Neural cell (in vitro differentiated cells): ENCODE measurements around the gene NFKBIZ. TPM values are rescaled to one million over a fixed set of nuclear protein-coding genes. Genes with fewer than 3 reads are reported as not detected.

Experiments used
- H2AFZ ChIP-seq: fragments of 200-600, 300-800 bp; sonication (generic), shearing (Covaris generic); 2 replicates; pipeline ENCODE4 v1.6.0; 2014; ENCODE audit warnings: low read depth, mild to moderate bottlenecking, antibody characterized with exemption, low read length, moderate library complexity
- H3F3A ChIP-seq: fragments of 200-600 bp; shearing (Covaris generic); 2 replicates; pipeline ENCODE4 v1.6.1; 2016; ENCODE audit warnings: mild to moderate bottlenecking, moderate library complexity, mixed read lengths, antibody characterized with exemption, low read length; ENCODE audit not compliant: insufficient read depth, poor library complexity, severe bottlenecking
- H3K27ac ChIP-seq: fragments of 200-600, 300-800 bp; sonication (generic), shearing (Covaris generic); 2 replicates; pipeline ENCODE4 v1.5.1; 2014; ENCODE audit warnings: mild to moderate bottlenecking, low read length, moderate library complexity
- H3K27me3 ChIP-seq: fragments of 300-800, 200-600 bp; sonication (generic), shearing (Covaris generic); 2 replicates; pipeline ENCODE4 v1.6.0; 2014; ENCODE audit warnings: mild to moderate bottlenecking, low read depth, low read length, moderate library complexity; ENCODE audit not compliant: insufficient read depth
- H3K36me3 ChIP-seq: fragments of 300-800, 200-600 bp; sonication (generic), shearing (Covaris generic); 2 replicates; pipeline ENCODE4 v1.5.1; 2014; ENCODE audit warnings: mild to moderate bottlenecking, antibody characterized with exemption, low read length, moderate library complexity; ENCODE audit not compliant: insufficient read depth
- H3K4me2 ChIP-seq: fragments of 300-800, 200-600 bp; sonication (generic), shearing (Covaris generic); 2 replicates; pipeline ENCODE4 v1.6.0; 2014; ENCODE audit warnings: mild to moderate bottlenecking, low read length
- H3K4me3 ChIP-seq: fragments of 300-800, 200-600 bp; sonication (generic), shearing (Covaris generic); 2 replicates; pipeline ENCODE4 v1.5.1; 2014; ENCODE audit warnings: mild to moderate bottlenecking, low read length, moderate library complexity
- H3K79me2 ChIP-seq: fragments of 200-600 bp; shearing (Covaris generic); replicated peaks from 2 replicates; pipeline ENCODE4 v1.6.0; 2014; ENCODE audit warnings: mild to moderate bottlenecking, low read length, moderate library complexity; ENCODE audit not compliant: insufficient read depth
- H3K9ac ChIP-seq: fragments of 300-800, 200-600 bp; sonication (generic), shearing (Covaris generic); 2 replicates; pipeline ENCODE4 v1.6.1; 2016; ENCODE audit warnings: mild to moderate bottlenecking, low read length, mixed read lengths
- H3K9me2 ChIP-seq: fragments of 200-600 bp; shearing (Covaris generic); 2 replicates; pipeline ENCODE4 v1.6.1; 2016; ENCODE audit warnings: mild to moderate bottlenecking, low read length, mixed read lengths; ENCODE audit not compliant: insufficient read depth
- H3K9me3 ChIP-seq: fragments of 200-600, 300-800 bp; sonication (generic), shearing (Covaris generic); 2 replicates; pipeline ENCODE4 v1.6.1; 2016; ENCODE audit warnings: mild to moderate bottlenecking, mixed run types, low read length, moderate library complexity, mixed read lengths
- H4K20me1 ChIP-seq: fragments of 200-600 bp; shearing (Covaris generic); 2 replicates; pipeline ENCODE4 v1.6.1; 2016; ENCODE audit warnings: mild to moderate bottlenecking, mixed run types; ENCODE audit not compliant: insufficient read depth
- EP300 ChIP-seq: fragments of 450-650 bp; conservative IDR thresholded peaks from 2 replicates; pipeline ENCODE4 v1.6.1; 2014; ENCODE audit warnings: antibody characterized with exemption, mild to moderate bottlenecking, moderate library complexity; ENCODE audit not compliant: poor library complexity, severe bottlenecking
- EZH2 ChIP-seq: fragments of 200-600, 300-800 bp; shearing (Covaris generic), sonication (generic); IDR thresholded peaks from 2 replicates; pipeline ENCODE4 v1.6.1; 2014; ENCODE audit warnings: antibody characterized with exemption, low read length, borderline replicate concordance, mild to moderate bottlenecking; ENCODE audit not compliant: insufficient read depth, poor library complexity, severe bottlenecking
- MXI1 ChIP-seq: fragments of 450-650 bp; conservative IDR thresholded peaks from 2 replicates; pipeline ENCODE4 v1.6.1; 2014; ENCODE audit warnings: antibody characterized with exemption, mild to moderate bottlenecking; ENCODE audit not compliant: poor library complexity, severe bottlenecking
- POLR2AphosphoS5 ChIP-seq: IDR thresholded peaks from 2 replicates; pipeline ENCODE4 v1.6.1; 2012
- RAD21 ChIP-seq: fragments of 450-650 bp; conservative IDR thresholded peaks from 2 replicates; pipeline ENCODE4 v1.6.1; 2014; ENCODE audit warnings: antibody characterized with exemption, mild to moderate bottlenecking, moderate library complexity
- REST ChIP-seq: IDR thresholded peaks from 2 replicates; pipeline ENCODE4 v1.6.1; 2012; ENCODE audit warnings: borderline replicate concordance
- SMC3 ChIP-seq: fragments of 450-650 bp; conservative IDR thresholded peaks from 2 replicates; pipeline ENCODE4 v1.6.1; 2014; ENCODE audit warnings: antibody characterized with exemption, mild to moderate bottlenecking, moderate library complexity; ENCODE audit not compliant: poor library complexity
- TAF1 ChIP-seq: IDR thresholded peaks from 2 replicates; pipeline ENCODE4 v1.6.1; 2012; ENCODE audit warnings: low read depth
- polyA plus RNA-seq: library from polyadenylated mRNA; depleted of rRNA; stranded (reverse); fragments of >200 nt; gene quantifications from 2 replicates; pipeline ENCODE4 v1.2.3, GENCODE V29; 2014
- TF ChIP-seq, protein P1 (sequence below): fragments of 450-650 bp; IDR thresholded peaks from 2 replicates; pipeline ENCODE4 v1.5.1; 2014; ENCODE audit warnings: antibody characterized with exemption, mild to moderate bottlenecking, moderate library complexity; ENCODE audit not compliant: poor library complexity, severe bottlenecking

NFKBIZ gene
- polyA plus RNA-seq, 1 donor from 2014 or later, result 0.84 TPM

GRCh38 chr3:101865751-101866509, 16.6 kb downstream of the NFKBIZ start:
- H3K27ac ChIP-seq, result no peak overlapping the region
- H3K27me3 ChIP-seq, result no peaks in the 10 kb centered on the region
- H3K4me2 ChIP-seq, result no peak overlapping the region
- H4K20me1 ChIP-seq, result no peaks in the 10 kb centered on the region
- H3K9me3 ChIP-seq, result no peaks in the 10 kb centered on the region
- no peak overlapping the region for H2AFZ ChIP-seq
- no peak overlapping the region for H3K4me3 ChIP-seq
- H3K9me2 ChIP-seq, result no peaks in the 10 kb centered on the region
- TF ChIP-seq REST, result no peak
- no peak for TF ChIP-seq EZH2
- no peak for TF ChIP-seq SMC3
- TF ChIP-seq, protein P1, sequence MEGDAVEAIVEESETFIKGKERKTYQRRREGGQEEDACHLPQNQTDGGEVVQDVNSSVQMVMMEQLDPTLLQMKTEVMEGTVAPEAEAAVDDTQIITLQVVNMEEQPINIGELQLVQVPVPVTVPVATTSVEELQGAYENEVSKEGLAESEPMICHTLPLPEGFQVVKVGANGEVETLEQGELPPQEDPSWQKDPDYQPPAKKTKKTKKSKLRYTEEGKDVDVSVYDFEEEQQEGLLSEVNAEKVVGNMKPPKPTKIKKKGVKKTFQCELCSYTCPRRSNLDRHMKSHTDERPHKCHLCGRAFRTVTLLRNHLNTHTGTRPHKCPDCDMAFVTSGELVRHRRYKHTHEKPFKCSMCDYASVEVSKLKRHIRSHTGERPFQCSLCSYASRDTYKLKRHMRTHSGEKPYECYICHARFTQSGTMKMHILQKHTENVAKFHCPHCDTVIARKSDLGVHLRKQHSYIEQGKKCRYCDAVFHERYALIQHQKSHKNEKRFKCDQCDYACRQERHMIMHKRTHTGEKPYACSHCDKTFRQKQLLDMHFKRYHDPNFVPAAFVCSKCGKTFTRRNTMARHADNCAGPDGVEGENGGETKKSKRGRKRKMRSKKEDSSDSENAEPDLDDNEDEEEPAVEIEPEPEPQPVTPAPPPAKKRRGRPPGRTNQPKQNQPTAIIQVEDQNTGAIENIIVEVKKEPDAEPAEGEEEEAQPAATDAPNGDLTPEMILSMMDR, result no peak
- no peak for TF ChIP-seq MXI1
- TF ChIP-seq POLR2AphosphoS5, result no peak
- TF ChIP-seq RAD21, result no peak
- TF ChIP-seq EP300, result no peak
- no peak for TF ChIP-seq TAF1
- H3K79me2 ChIP-seq, result no peaks in the 10 kb centered on the region
- no peaks in the 10 kb centered on the region for H3F3A ChIP-seq
- no peaks in the 10 kb centered on the region for H3K36me3 ChIP-seq
- H3K9ac ChIP-seq, result no peak overlapping the region

- Histone ChIP-seq H3K27me3 (no peaks in the 10 kb centered on the region), H3K9me2 (no peaks in the 10 kb centered on the region), H3K9me3 (no peaks in the 10 kb centered on the region), H3K4me2 (no peak overlapping the region), H3K4me3 (no peak overlapping the region), H3K79me2 (no peaks in the 10 kb centered on the region), H4K20me1 (no peaks in the 10 kb centered on the region), H2AFZ (no peak overlapping the region), H3K9ac (no peak overlapping the region), H3K27ac (no peak overlapping the region), H3F3A (no peaks in the 10 kb centered on the region), H3K36me3 (no peaks in the 10 kb centered on the region)
- TF ChIP-seq POLR2AphosphoS5 (no peak), EZH2 (no peak), REST (no peak), EP300 (no peak), TAF1 (no peak), SMC3 (no peak), MXI1 (no peak), RAD21 (no peak)
- TF ChIP-seq, protein P1, result no peak
Observed at GRCh38 chr3:101867511-101867910, 18.2 kb downstream of the NFKBIZ start.
